HepG2 (cell line): ENCODE data around the gene AK6. TPM values are rescaled to one million over a fixed set of nuclear protein-coding genes. Genes with fewer than 3 reads are reported as not detected.

ENCODE experiments used
- ATAC-seq: fragments of 200-7000 bp; cut with Tn5 transposase; 3 replicates; pipeline ENCODE4 v1.9.1; 2020; ENCODE audit warnings: mild to moderate bottlenecking, moderate library complexity
- BruUV-seq: library from RNA; stranded (reverse); fragments of 400-500 nt; replicated peaks from 2 replicates; lab custom pipeline; 2021; lab: Mats Ljungman, UMichigan
- CTCF ChIA-PET: fragments of 300-600 bp; formaldehyde crosslinking; extraction: SDS; loops from one replicate; lab custom pipeline; 2021; ENCODE audit warnings: low total read pairs, inconsistent platforms, low intra/inter-chr PET ratio; lab: Yijun Ruan, JAX
- POLR2A ChIA-PET: fragments of 350-600 bp; sonication (Branson Sonifier 250); formaldehyde crosslinking; loops from one replicate; lab custom pipeline; 2020; ENCODE audit warnings: antibody characterized with exemption, inconsistent platforms; lab: Yijun Ruan, JAX
- DNase-seq: peaks from one replicate; pipeline ENCODE4 v3.0.0-alpha.2; 2015; ENCODE audit warnings: low spot score
- FAIRE-seq: peaks from 3 replicates; lab custom pipeline; 2011; peaks lifted over from hg19 to GRCh38; lab: Jason Lieb, UNC
- H2AFZ ChIP-seq: one replicate; pipeline ENCODE4 v1.6.1; 2011; ENCODE audit warnings: low read length, inconsistent platforms
- H3K27ac ChIP-seq: fragments of 300-600 bp; 3 replicates; pipeline ENCODE4 v1.8.0; 2011; ENCODE audit warnings: mixed run types, mild to moderate bottlenecking, mixed read lengths, low read length, inconsistent platforms; ENCODE audit not compliant: insufficient read depth; ENCODE audit errors: extremely low read length
- H3K27me3 ChIP-seq, 2 experiments: fragments of 200-600 bp in 1 of 2; 2 replicates in 1 of 2; 3 replicates in 1 of 2; pipeline versions ENCODE4 v1.6.0 to v1.8.0; 2011; ENCODE audit warnings: low read length in 2 of 2, mild to moderate bottlenecking in 2 of 2, moderate library complexity in 2 of 2, inconsistent platforms in 1 of 2; ENCODE audit not compliant: insufficient read depth in 2 of 2, control insufficient read depth in 1 of 2
- H3K36me3 ChIP-seq, 2 experiments: fragments of 200-600 bp in 1 of 2; replicated peaks in 1 of 2; 2 replicates in 1 of 2; 3 replicates in 1 of 2; pipeline versions ENCODE4 v1.5.1 to v1.8.0; 2011; ENCODE audit warnings: low read length in 2 of 2, inconsistent platforms in 1 of 2; ENCODE audit not compliant: insufficient read depth in 2 of 2, control insufficient read depth in 1 of 2
- H3K4me1 ChIP-seq: 2 replicates; pipeline ENCODE4 v1.5.1; 2012; ENCODE audit warnings: low read length, inconsistent platforms; ENCODE audit not compliant: insufficient read depth
- H3K4me2 ChIP-seq: 2 replicates; pipeline ENCODE4 v1.6.0; 2011; ENCODE audit warnings: low read depth, low read length, inconsistent platforms
- H3K4me3 ChIP-seq, 3 experiments: fragments of 200-600 bp in 1 of 3; sonication (generic), shearing (Covaris generic) in 1 of 3; replicated peaks in 1 of 3; 2 replicates each; pipeline ENCODE4 v1.5.1; 2011 to 2016; ENCODE audit warnings: low read length in 3 of 3, inconsistent platforms in 2 of 3, low read depth in 2 of 3, mild to moderate bottlenecking in 2 of 3, control low read depth in 1 of 3, mixed read lengths in 1 of 3; ENCODE audit not compliant: insufficient read depth in 1 of 3
- H3K79me2 ChIP-seq: one replicate; pipeline ENCODE4 v1.6.1; 2011; ENCODE audit warnings: low read length, inconsistent platforms; ENCODE audit not compliant: insufficient read depth
- H3K9ac ChIP-seq: 2 replicates; pipeline ENCODE4 v1.6.0; 2011; ENCODE audit warnings: mild to moderate bottlenecking, low read depth, low read length, inconsistent platforms; ENCODE audit not compliant: insufficient read depth
- H3K9me3 ChIP-seq: 2 replicates; pipeline ENCODE4 v1.5.1; 2012; ENCODE audit warnings: mild to moderate bottlenecking, low read length
- H4K20me1 ChIP-seq: 2 replicates; pipeline ENCODE4 v1.6.0; 2011; ENCODE audit warnings: inconsistent platforms, mild to moderate bottlenecking, low read length, moderate library complexity; ENCODE audit not compliant: insufficient read depth
- EP300 ChIP-seq, 3 experiments: sonication (generic) in 1 of 3; formaldehyde crosslinking in 1 of 3; IDR thresholded peaks; 2 replicates each; pipeline versions ENCODE4 v1.5.1 to v1.6.1; 2011 to 2020; ENCODE audit warnings: low read depth in 2 of 3, low read length in 2 of 3, borderline replicate concordance in 1 of 3, improper control_type of control experiment in 1 of 3, mild to moderate bottlenecking in 1 of 3, missing genetic modification reagents in 1 of 3, moderate library complexity in 1 of 3
- HDAC6 ChIP-seq: fragments of 200-600 bp; sonication (generic); IDR thresholded peaks from 2 replicates; pipeline ENCODE4 v1.7.0; 2017; ENCODE audit warnings: mild to moderate bottlenecking, antibody characterized with exemption, low read length, low read depth
- JDP2 ChIP-seq: sonication (generic); formaldehyde crosslinking; IDR thresholded peaks from 2 replicates; pipeline ENCODE4 v1.8.1; 2022; ENCODE audit warnings: missing genetic modification reagents, borderline replicate concordance
- MTF2 ChIP-seq: sonication (generic); formaldehyde crosslinking; IDR thresholded peaks from 2 replicates; pipeline ENCODE4 v1.5.0; 2020; ENCODE audit warnings: missing genetic modification reagents, borderline replicate concordance
- PATZ1 ChIP-seq: sonication (generic); formaldehyde crosslinking; IDR thresholded peaks from 2 replicates; pipeline ENCODE4 v1.4.0; 2020; ENCODE audit warnings: missing genetic modification reagents
- XBP1 ChIP-seq: sonication (generic); formaldehyde crosslinking; IDR thresholded peaks from 2 replicates; pipeline ENCODE4 v1.5.0; 2020; ENCODE audit warnings: missing genetic modification reagents
- ZNF501 ChIP-seq: sonication (generic); formaldehyde crosslinking; IDR thresholded peaks from 2 replicates; pipeline ENCODE4 v1.5.1; 2020; ENCODE audit warnings: mild to moderate bottlenecking, moderate library complexity, missing genetic modification reagents
- ZNF574 ChIP-seq: sonication (generic); formaldehyde crosslinking; IDR thresholded peaks from 2 replicates; pipeline ENCODE4 v1.4.0; 2020; ENCODE audit warnings: missing genetic modification reagents
- WGBS: methylation state at CpG from one replicate; pipeline ENCODE4 v1.1.6; 2017; ENCODE audit warnings: low lambda C conversion rate; 5-methylcytosine and 5-hydroxymethylcytosine counted together
- in situ Hi-C: cut with HindIII; loops from 2 replicates; pipeline ENCODE4 v1.10.0; 2017; ENCODE audit warnings: low pct_unique_long_range_greater_than_20kb; ENCODE audit not compliant: extremely low pct_ligation_motif_present
- intact Hi-C: fragments of 100-400 bp; cut with micrococcal nuclease; formaldehyde crosslinking; loops from one replicate; pipeline ENCODE4 v1.10.0; 2022; ENCODE audit not compliant: unreplicated experiment
- polyA plus RNA-seq, 8 experiments: library from polyadenylated mRNA; depleted of rRNA in 3 of 8; stranded (reverse) in 7 of 8; unstranded in 1 of 8; fragments of >200 nt; fragmentation: Illumina TruSeq in 4 of 8; extraction: Trizol in 4 of 8; gene quantifications; 2 replicates each; pipeline versions ENCODE4 v1.2.1 to v1.2.3, GENCODE V29; 2011 to 2016; ENCODE audit warnings: low read depth in 4 of 8, missing spikeins in 1 of 8, mixed read lengths in 1 of 8; ENCODE audit not compliant: insufficient read depth in 1 of 8
- total RNA-seq, 5 experiments: library from RNA; depleted of rRNA; stranded (reverse); fragments of >200 nt; fragmentation: Illumina TruSeq; extraction: Trizol; gene quantifications; 2 replicates each; pipeline ENCODE4 v1.2.3, GENCODE V29; 2016; ENCODE audit warnings: low read depth in 1 of 5
- TF ChIP-seq, protein P1 (sequence below): sonication (generic); formaldehyde crosslinking; IDR thresholded peaks from 2 replicates; pipeline ENCODE4 v1.5.0; 2020; ENCODE audit warnings: mild to moderate bottlenecking, missing genetic modification reagents, moderate library complexity

AK6 gene
- total and polyA plus RNA-seq, 2 of the 13 experiments (the other 11 are each of a cell fraction or from before 2014, with no cell fraction given), result 31.1 to 77.2 TPM

DNA sequence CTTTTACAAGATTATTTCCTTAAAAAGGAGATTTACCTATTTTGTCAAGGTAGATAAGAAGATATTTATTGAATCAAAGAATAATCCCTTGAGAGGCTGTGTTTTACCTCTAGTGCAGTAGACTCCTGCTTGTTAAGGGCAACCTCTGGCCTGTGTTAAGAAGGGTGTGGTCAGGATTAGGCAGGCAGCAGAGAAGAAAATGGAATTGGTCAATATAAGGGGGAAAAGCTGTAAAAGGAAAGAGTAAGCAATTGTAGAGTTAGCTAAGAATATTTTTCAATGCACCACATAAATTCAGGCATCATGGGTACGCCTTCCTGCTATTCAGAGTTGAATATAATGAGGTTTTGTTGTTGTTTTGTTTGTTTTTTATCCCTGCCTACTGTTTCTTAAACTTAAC, 43.0 kb downstream of the AK6 start:
- in situ Hi-C loops, result no loop called here

DNA sequence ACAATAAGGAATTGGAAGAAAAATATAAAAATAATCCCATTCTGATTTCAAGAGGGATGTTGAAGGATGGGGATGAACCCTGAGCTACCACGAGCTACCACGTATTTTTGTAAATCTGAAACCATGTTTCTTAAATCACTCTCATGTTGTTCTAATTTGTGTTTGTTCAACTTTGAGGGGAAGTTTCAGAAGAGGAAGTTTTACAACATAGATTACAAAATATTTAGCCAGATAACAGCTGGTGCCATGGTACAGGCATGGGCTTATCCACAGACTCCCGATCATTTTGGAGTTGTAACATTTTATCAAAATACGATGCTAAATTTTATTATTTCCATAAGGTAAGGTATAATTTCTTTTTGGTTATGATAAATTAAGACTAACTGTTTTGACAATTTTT, 51.9 kb downstream of the AK6 start:
- H3K27ac ChIP-seq, result no peak overlapping the region
- peaks cover 0 to 11% of the 10 kb centered on the region in 2 experiments; a peak in 2 of 5 replicates for H3K36me3 ChIP-seq
- no peaks in the 10 kb centered on the region for H3K9me3 ChIP-seq
- H3K4me3 ChIP-seq, result no peak overlapping the region
- no peak overlapping the region for H3K9ac ChIP-seq
- no peaks in the 10 kb centered on the region for H3K79me2 ChIP-seq
- intact Hi-C loops (no loop called here), in situ Hi-C loops (no loop called here)
- no peak overlapping the region for H3K4me2 ChIP-seq
- 98% methylated on average over 4 of the region's 4 CpGs for WGBS
- CTCF ChIA-PET, result no interaction called here
- ATAC-seq, result no peak
- no peak for DNase-seq
- FAIRE-seq, result no peak
- no peaks in the 10 kb centered on the region for H3K27me3 ChIP-seq
- peaks cover 12% of the 10 kb centered on the region for H3K4me1 ChIP-seq
- BruUV-seq, result no TSS peak
- H4K20me1 ChIP-seq, result no peaks in the 10 kb centered on the region
- POLR2A ChIA-PET, result no interaction called here
- no peak overlapping the region for H2AFZ ChIP-seq
- TF ChIP-seq JDP2 (CRISPR knock-in tag) (no peak), EP300 (IDR thresholded peaks at IDR 0.05; ENCODE audit: low read depth in 2 of 2, low read length in 2 of 2) (no peak), EP300 (CRISPR knock-in tag; IDR thresholded peaks at IDR 0.05; ENCODE audit: borderline replicate concordance) (no peak), XBP1 (CRISPR knock-in tag) (no peak), ZNF501 (CRISPR knock-in tag) (no peak), ZNF574 (no peak), HDAC6 (no peak), PATZ1 (CRISPR knock-in tag) (no peak), MTF2 (CRISPR knock-in tag) (no peak)

More for the DNA sequence above, 43.0 kb downstream of the AK6 start:
- no peaks in the 10 kb centered on the region for H3K9me3 ChIP-seq
- no peaks in the 10 kb centered on the region for H3K36me3 ChIP-seq
- no peak overlapping the region for H3K4me3 ChIP-seq
- ChIA-PET CTCF (no interaction called here), POLR2A (no interaction called here)
- no TSS peak for BruUV-seq
- H2AFZ ChIP-seq, result no peak overlapping the region
- H4K20me1 ChIP-seq, result no peaks in the 10 kb centered on the region
- no peak overlapping the region for H3K9ac ChIP-seq
- ATAC-seq (no peak), DNase-seq (no peak), FAIRE-seq (no peak)
- peaks cover 22% of the 10 kb centered on the region for H3K4me1 ChIP-seq
- no peaks in the 10 kb centered on the region for H3K27me3 ChIP-seq
- TF ChIP-seq, protein P1, sequence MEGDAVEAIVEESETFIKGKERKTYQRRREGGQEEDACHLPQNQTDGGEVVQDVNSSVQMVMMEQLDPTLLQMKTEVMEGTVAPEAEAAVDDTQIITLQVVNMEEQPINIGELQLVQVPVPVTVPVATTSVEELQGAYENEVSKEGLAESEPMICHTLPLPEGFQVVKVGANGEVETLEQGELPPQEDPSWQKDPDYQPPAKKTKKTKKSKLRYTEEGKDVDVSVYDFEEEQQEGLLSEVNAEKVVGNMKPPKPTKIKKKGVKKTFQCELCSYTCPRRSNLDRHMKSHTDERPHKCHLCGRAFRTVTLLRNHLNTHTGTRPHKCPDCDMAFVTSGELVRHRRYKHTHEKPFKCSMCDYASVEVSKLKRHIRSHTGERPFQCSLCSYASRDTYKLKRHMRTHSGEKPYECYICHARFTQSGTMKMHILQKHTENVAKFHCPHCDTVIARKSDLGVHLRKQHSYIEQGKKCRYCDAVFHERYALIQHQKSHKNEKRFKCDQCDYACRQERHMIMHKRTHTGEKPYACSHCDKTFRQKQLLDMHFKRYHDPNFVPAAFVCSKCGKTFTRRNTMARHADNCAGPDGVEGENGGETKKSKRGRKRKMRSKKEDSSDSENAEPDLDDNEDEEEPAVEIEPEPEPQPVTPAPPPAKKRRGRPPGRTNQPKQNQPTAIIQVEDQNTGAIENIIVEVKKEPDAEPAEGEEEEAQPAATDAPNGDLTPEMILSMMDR (CRISPR knock-in tag), result no peak
- H3K4me2 ChIP-seq, result no peak overlapping the region
- 100% methylated on average over 1 of the region's 1 CpG for WGBS
- no peak overlapping the region for H3K27ac ChIP-seq
- no peaks in the 10 kb centered on the region for H3K79me2 ChIP-seq
- intact Hi-C loops, result no loop called here
